WERI-Rb-1 (cell line): ENCODE measurements around the gene SGIP1.

ENCODE experiments used
- DNase-seq: peaks from one replicate; pipeline ENCODE4 v3.0.0-alpha.2; 2020
- H3K27ac ChIP-seq: fragments of 250-450 bp; sonication (Bioruptor Pico); 2 replicates; pipeline ENCODE4 v1.5.1; 2020; ENCODE audit warnings: mild to moderate bottlenecking, moderate library complexity
- H3K27me3 ChIP-seq: fragments of 250-450 bp; sonication (Bioruptor Pico); 2 replicates; pipeline ENCODE4 v1.5.1; 2021; ENCODE audit warnings: mild to moderate bottlenecking, low read depth, moderate library complexity; ENCODE audit not compliant: insufficient read depth, severe bottlenecking
- H3K36me3 ChIP-seq: fragments of 250-450 bp; sonication (Bioruptor Pico); 2 replicates; pipeline ENCODE4 v1.5.1; 2020; ENCODE audit warnings: mild to moderate bottlenecking, moderate library complexity
- H3K4me3 ChIP-seq: 2 replicates; pipeline ENCODE4 v1.5.1; 2011; ENCODE audit warnings: low read depth, mild to moderate bottlenecking, control low read depth, low read length
- H3K9me3 ChIP-seq: fragments of 250-450 bp; sonication (Bioruptor Pico); 2 replicates; pipeline ENCODE4 v1.5.1; 2021; ENCODE audit warnings: mild to moderate bottlenecking, moderate library complexity; ENCODE audit not compliant: severe bottlenecking
- CTCF ChIP-seq: IDR thresholded peaks from 2 replicates; pipeline ENCODE4 v1.5.1; 2011; ENCODE audit warnings: low read depth, mild to moderate bottlenecking, control low read depth, inconsistent platforms, low read length

Gene SGIP1

GRCh38 chr1:66642992-66643391 lies 109.0 kb downstream of the SGIP1 start:
- H3K9me3 ChIP-seq: no peaks in the 10 kb centered on the region
- no peaks in the 10 kb centered on the region for H3K27me3 ChIP-seq
- no peak overlapping the region for H3K27ac ChIP-seq
- H3K36me3 ChIP-seq: no peaks in the 10 kb centered on the region; the same call in 1 of the 2 replicates
- DNase-seq: no peak
- TF ChIP-seq CTCF: no peak
- no peak overlapping the region for H3K4me3 ChIP-seq

DNA sequence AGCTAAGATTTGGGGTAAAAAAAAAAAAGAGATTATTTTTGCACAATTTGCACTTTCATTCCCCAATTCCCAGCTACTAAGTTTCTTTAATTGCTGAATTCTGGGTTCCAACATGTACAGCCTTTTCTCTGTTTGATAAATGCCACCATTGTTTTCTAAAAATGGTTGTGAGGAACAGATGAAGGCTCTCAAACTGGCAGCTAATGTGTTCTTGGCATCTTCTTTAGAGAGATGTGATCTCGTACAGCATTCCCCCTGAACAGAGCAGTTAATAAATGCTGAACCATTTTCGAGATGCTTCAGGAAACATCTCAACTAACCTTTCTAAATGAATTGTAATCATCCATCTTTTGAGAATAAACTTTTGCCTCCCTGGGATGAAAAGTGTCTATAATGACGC lies 110.4 kb downstream of the SGIP1 start:
- H3K36me3 ChIP-seq: no peaks in the 10 kb centered on the region; the same call in 1 of the 2 replicates
- no peak for TF ChIP-seq CTCF
- H3K4me3 ChIP-seq: no peak overlapping the region
- H3K9me3 ChIP-seq: no peaks in the 10 kb centered on the region
- no peak for DNase-seq
- no peaks in the 10 kb centered on the region for H3K27me3 ChIP-seq
- H3K27ac ChIP-seq: no peak overlapping the region

- Histone ChIP-seq H3K9me3 (no peaks in the 10 kb centered on the region), H3K36me3 (no peaks in the 10 kb centered on the region; the same call in 1 of the 2 replicates), H3K27ac (no peak overlapping the region), H3K4me3 (no peak overlapping the region), H3K27me3 (no peaks in the 10 kb centered on the region)
- TF ChIP-seq CTCF: no peak
- DNase-seq: no peak
These were observed 115.1 kb downstream of the SGIP1 start for GRCh38 chr1:66648901-66649595.

- no peak for TF ChIP-seq CTCF
- no peaks in the 10 kb centered on the region for H3K27me3 ChIP-seq
These were observed 118.6 kb downstream of the SGIP1 start for GRCh38 chr1:66652556-66652955.

DNA sequence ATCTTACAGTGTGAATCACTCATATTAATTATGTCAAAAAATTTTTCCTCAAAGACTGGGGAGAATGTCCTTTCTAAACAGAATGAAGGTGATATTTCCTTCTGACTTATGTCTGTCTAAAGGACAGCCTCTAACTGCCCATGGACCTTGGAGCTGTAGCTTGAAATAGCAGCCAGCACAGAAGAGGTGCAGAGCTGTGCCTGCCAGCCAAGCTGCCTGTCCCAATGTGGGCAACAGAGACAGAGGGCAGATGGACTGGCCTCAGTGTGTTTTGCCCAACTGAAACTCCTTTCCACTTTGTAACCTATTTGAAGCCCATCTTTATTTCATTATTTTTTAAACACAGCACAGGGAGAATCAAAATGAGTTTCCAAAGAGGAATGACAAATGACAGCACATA lies 120.7 kb downstream of the SGIP1 start:
- H3K36me3 ChIP-seq: no peaks in the 10 kb centered on the region
- H3K9me3 ChIP-seq: no peaks in the 10 kb centered on the region
- DNase-seq: no peak
- no peak overlapping the region for H3K4me3 ChIP-seq
- no peaks in the 10 kb centered on the region for H3K27me3 ChIP-seq
- TF ChIP-seq CTCF: no peak
- H3K27ac ChIP-seq: no peak overlapping the region

More at GRCh38 chr1:66652556-66652955, 118.6 kb downstream of the SGIP1 start:
- no peak overlapping the region for H3K27ac ChIP-seq
- no peak overlapping the region for H3K4me3 ChIP-seq
- no peak for DNase-seq
- H3K9me3 ChIP-seq: no peaks in the 10 kb centered on the region
- no peaks in the 10 kb centered on the region for H3K36me3 ChIP-seq

- TF ChIP-seq CTCF: no peak
- no peak overlapping the region for H3K4me3 ChIP-seq
- H3K27me3 ChIP-seq: no peaks in the 10 kb centered on the region
- DNase-seq: no peak
- H3K9me3 ChIP-seq: no peaks in the 10 kb centered on the region
- no peak overlapping the region for H3K27ac ChIP-seq
- no peaks in the 10 kb centered on the region for H3K36me3 ChIP-seq
These were observed 137.5 kb downstream of the SGIP1 start for GRCh38 chr1:66671455-66671854.
